Ascending aorta (tissue), 2 donors: ENCODE results near the gene INTS7. TPM values are rescaled to one million over a fixed set of nuclear protein-coding genes. Genes with fewer than 3 reads are reported as not detected.

ENCODE experiments used
- DNase-seq, 2 donors: peaks; one replicate each; pipeline ENCODE4 v3.0.0-alpha.2; 2019; ENCODE audit warnings: low spot score in 2 of 2
- H3K27ac ChIP-seq, 2 donors: fragments of 200-600 bp; sonication (generic); one replicate each; pipeline ENCODE4 v1.5.1; 2016 to 2017; ENCODE audit warnings: mild to moderate bottlenecking in 1 of 2
- H3K27me3 ChIP-seq: fragments of 200-600 bp; sonication (generic); one replicate; pipeline ENCODE4 v1.5.1; 2017
- H3K36me3 ChIP-seq, 2 donors: fragments of 200-600 bp; sonication (generic); one replicate each; pipeline ENCODE4 v1.5.1; 2016
- H3K4me1 ChIP-seq, 2 donors: fragments of 200-600 bp; sonication (generic); one replicate each; pipeline ENCODE4 v1.5.1; 2016 to 2017; ENCODE audit warnings: mild to moderate bottlenecking in 1 of 2
- H3K4me3 ChIP-seq, 2 donors: fragments of 200-600 bp; sonication (generic); one replicate each; pipeline ENCODE4 v1.5.1; 2016 to 2017; ENCODE audit warnings: mild to moderate bottlenecking in 1 of 2
- H3K9me3 ChIP-seq, 2 donors: fragments of 200-600 bp; sonication (generic); one replicate each; pipeline ENCODE4 v1.5.1; 2016
- CTCF ChIP-seq, 3 experiments: fragments of 200-600 bp in 2 of 3; fragments of 450-650 bp in 1 of 3; sonication (generic) in 2 of 3; IDR thresholded peaks; one replicate each; pipeline ENCODE4 v1.5.1; 2016 to 2019; ENCODE audit warnings: antibody characterized with exemption in 3 of 3, mild to moderate bottlenecking in 1 of 3, moderate library complexity in 1 of 3
- intact Hi-C: fragments of 100-400 bp; cut with DNase I; formaldehyde crosslinking; loops from one replicate; pipeline ENCODE4 v1.15.1; 2023
- total RNA-seq: library from RNA; depleted of rRNA; stranded (reverse); fragments of >200 nt; gene quantifications from one replicate; pipeline ENCODE4 v1.1.0, GENCODE V29; 2016

The INTS7 gene
- total RNA-seq, 1 donor from 2014 or later: 10.5 TPM

- intact Hi-C loops: loop anchor here (5.0 kb wide), 3 partner anchors 218 to 718 kb away; partner anchors contain the start of genes NSL1 and TATDN3
- Histone ChIP-seq H3K4me1 (peaks cover 0 to under 1% of the 10 kb centered on the region in 2 donors), H3K36me3 (no peaks in the 10 kb centered on the region), H3K4me3 (no peak overlapping the region), H3K27me3 (no peaks in the 10 kb centered on the region), H3K9me3 (no peaks in the 10 kb centered on the region), H3K27ac (no peak overlapping the region)
- no peak for DNase-seq
- no peak for TF ChIP-seq CTCF (IDR thresholded peaks at IDR 0.05)
Observed at GRCh38 chr1:212074313-212074712, 39.0 kb upstream of the INTS7 start.

DNA sequence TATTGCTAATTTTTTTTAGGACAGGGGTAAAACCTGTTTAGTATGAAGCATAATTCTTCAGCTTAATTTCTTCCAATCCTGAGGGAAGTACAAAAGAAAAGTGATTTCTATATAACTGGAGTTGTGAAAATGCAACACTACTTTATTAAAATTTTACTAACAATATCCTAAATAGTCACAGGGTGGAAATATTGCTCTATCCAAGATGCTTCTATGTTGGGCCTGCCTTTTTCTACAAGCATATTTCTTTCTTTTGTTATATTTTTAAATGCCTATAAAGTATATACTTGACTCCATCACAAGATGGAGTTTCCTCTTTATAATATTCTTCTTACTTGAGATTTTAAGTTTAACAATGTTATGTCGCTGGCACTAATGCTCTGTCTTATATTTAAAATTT is 38.1 kb upstream of the INTS7 start:
- no peaks in the 10 kb centered on the region for H3K27me3 ChIP-seq
- intact Hi-C loops: loop anchor here (5.0 kb wide), 3 partner anchors 219 to 719 kb away; partner anchors contain the start of genes NSL1 and TATDN3
- DNase-seq: no peak
- H3K9me3 ChIP-seq: no peaks in the 10 kb centered on the region
- no peak for TF ChIP-seq CTCF (IDR thresholded peaks at IDR 0.05)
- no peaks in the 10 kb centered on the region for H3K36me3 ChIP-seq
- no peak overlapping the region for H3K4me3 ChIP-seq
- H3K27ac ChIP-seq: no peak overlapping the region
- no peaks in the 10 kb centered on the region for H3K4me1 ChIP-seq

DNA sequence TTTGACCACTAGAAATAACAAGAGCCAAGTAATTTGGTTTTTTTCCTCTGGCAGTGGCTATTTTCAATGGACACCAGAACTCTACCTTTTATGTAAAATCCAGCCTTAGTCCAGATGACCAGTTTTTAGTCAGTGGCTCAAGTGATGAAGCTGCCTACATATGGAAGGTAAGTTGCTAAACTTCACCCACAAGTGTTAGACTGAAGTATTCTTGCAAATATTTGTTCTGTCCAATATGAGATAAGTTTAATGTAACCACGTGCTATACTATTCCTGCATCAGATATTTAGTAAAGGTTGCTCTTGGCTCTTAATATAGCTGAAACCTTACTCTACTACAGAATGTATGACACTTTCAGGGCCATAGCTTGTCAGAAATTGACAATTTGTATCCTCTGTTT is 36.7 kb upstream of the INTS7 start:
- H3K27ac ChIP-seq: no peak overlapping the region
- H3K4me1 ChIP-seq: no peaks in the 10 kb centered on the region
- no peaks in the 10 kb centered on the region for H3K27me3 ChIP-seq
- intact Hi-C loops: loop anchor here (5.0 kb wide), 3 partner anchors 220 to 720 kb away; partner anchors contain the start of genes NSL1 and TATDN3
- no peak for TF ChIP-seq CTCF (IDR thresholded peaks at IDR 0.05)
- H3K36me3 ChIP-seq: no peaks in the 10 kb centered on the region
- H3K4me3 ChIP-seq: no peak overlapping the region
- DNase-seq: no peak
- no peaks in the 10 kb centered on the region for H3K9me3 ChIP-seq

DNA sequence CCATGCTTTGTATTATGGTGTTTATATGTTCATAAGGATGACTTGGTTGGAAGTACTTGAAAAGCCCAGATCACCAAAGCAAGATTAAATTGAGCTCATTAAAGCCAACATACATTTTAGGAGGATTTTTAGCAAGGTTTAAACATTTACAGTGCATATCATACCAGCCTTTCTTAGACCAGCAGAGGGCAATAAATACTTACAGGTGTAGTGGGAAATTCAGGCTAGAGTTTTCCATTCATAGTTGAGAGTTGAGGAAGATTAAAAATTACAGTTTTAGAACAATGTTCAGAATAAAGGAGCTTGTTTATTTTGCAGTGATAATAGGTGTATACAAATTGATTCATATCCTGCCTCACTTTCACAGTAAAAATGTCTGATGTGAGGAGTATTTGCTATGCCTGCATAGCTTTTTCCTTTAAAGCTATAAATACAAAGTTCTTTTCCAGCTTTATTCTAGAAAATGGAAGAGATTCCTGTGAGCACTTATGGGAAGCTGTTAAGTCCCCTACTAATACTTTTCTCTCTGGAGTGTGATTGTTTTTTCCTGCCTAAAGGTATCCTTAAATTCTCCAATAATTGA is 35.5 kb upstream of the INTS7 start:
- Histone ChIP-seq H3K27me3 (no peaks in the 10 kb centered on the region), H3K9me3 (no peaks in the 10 kb centered on the region), H3K36me3 (no peaks in the 10 kb centered on the region), H3K27ac (no peak overlapping the region), H3K4me1 (no peaks in the 10 kb centered on the region), H3K4me3 (no peak overlapping the region)
- intact Hi-C loops: loop anchor here (1.0 to 5.0 kb wide), 5 partner anchors 221 to 721 kb away; partner anchors contain the start of genes NSL1 and TATDN3
- TF ChIP-seq CTCF (IDR thresholded peaks at IDR 0.05): peak; percentile 63 to 89 (median 66)
- DNase-seq: no peak

- Histone ChIP-seq H3K36me3 (no peaks in the 10 kb centered on the region), H3K27ac (no peak overlapping the region), H3K4me1 (no peaks in the 10 kb centered on the region), H3K4me3 (no peak overlapping the region), H3K9me3 (no peaks in the 10 kb centered on the region), H3K27me3 (no peaks in the 10 kb centered on the region)
- intact Hi-C loops: no loop called here
- no peak for TF ChIP-seq CTCF (IDR thresholded peaks at IDR 0.05)
- DNase-seq: no peak
Observed at GRCh38 chr1:212067787-212068186, 32.4 kb upstream of the INTS7 start.
